T-helper 2 cell (primary cell): Measurements from ENCODE around the gene CEP19.

Experiments used
- DNase-seq, 5 experiments: peaks; one replicate each; pipeline versions ENCODE4 v3.0.0 to v3.0.0-alpha.2; 2012 to 2022

Gene CEP19

DNA sequence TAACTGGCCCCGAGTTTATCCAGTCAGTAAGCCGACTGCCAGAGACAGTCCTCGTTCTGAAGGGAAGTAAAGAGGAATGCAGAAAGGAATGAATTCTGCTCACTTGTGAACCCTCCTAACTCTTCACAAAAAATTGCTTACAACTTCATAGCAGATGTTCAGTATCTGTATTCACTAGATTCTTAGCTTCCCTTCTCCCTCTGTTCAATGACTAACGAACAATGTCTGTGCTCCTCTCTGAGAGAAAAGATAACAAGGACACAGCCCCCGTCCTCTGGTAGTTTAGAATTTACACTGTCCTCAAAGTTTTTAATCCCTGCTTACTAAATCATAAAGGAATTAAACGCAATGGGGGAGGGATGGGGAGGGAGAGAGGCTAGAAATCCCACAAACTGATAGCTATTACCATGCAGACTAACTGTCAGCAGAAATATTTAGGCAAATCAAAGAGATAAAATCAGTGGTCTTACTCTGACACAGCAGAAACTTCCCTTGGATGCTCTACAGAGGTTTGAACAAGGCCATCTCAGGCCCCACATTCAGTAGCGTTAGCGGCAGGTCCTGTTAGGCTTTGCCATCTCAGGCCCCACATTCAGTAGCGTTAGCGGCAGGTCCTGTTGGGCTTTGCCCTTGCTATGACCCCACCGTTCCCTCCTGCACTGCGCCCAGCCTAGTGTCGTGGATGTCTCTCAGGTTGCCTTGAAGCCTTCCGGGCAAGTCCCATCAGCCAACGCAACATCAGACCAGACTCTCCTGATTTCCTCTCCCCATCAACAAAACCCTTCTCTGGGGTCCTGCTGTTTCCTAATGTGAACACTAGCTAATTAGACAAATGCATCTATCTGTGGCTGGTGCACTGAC is 49.1 kb downstream of the CEP19 start:
- peak in 1 of 5 experiments; percentile 31 for DNase-seq

DNA sequence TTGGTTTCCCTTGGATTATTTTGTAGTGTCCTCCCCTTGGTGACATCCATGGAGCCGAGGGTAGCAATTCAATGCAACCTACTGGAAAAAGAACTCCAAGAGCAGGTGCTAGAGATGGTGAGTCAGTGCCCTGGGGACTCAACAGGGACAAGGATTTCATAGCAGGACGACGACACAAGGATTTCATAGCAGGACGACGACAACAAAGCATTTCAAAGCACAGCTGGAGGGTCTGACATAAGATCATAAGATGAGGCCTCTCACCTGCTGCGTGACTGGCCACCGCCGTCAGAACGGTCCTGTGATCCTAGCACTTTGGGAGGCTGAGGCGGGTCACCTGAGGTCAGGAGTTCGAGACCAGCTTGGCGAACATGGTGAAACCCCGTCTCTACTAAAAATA is 50.0 kb downstream of the CEP19 start:
- DNase-seq: no peak

DNA sequence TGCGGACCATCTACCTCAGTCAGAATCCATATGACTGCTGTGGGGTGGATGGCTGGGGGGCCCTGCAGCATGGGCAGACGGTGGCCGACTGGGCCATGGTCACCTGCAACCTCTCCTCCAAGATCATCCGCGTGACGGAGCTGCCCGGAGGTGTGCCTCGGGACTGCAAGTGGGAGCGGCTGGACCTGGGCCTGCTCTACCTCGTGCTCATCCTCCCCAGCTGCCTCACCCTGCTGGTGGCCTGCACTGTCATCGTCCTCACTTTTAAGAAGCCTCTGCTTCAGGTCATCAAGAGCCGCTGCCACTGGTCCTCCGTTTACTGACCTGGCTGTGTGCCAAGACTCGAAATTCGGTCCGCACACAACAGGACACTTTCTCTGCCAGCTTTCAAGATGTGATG is 50.6 kb downstream of the CEP19 start:
- no peak for DNase-seq

DNA sequence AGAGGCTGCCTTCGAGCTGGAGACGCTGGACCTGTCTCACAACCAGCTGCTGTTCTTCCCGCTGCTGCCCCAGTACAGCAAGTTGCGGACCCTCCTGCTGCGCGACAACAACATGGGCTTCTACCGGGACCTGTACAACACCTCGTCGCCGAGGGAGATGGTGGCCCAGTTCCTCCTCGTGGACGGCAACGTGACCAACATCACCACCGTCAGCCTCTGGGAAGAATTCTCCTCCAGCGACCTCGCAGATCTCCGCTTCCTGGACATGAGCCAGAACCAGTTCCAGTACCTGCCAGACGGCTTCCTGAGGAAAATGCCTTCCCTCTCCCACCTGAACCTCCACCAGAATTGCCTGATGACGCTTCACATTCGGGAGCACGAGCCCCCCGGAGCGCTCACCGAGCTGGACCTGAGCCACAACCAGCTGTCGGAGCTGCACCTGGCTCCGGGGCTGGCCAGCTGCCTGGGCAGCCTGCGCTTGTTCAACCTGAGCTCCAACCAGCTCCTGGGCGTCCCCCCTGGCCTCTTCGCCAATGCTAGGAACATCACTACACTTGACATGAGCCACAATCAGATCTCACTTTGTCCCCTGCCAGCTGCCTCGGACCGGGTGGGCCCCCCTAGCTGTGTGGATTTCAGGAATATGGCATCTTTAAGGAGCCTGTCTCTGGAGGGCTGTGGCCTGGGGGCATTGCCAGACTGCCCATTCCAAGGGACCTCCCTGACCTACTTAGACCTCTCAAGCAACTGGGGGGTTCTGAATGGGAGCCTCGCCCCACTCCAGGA is 51.5 kb downstream of the CEP19 start:
- no peak for DNase-seq

DNA sequence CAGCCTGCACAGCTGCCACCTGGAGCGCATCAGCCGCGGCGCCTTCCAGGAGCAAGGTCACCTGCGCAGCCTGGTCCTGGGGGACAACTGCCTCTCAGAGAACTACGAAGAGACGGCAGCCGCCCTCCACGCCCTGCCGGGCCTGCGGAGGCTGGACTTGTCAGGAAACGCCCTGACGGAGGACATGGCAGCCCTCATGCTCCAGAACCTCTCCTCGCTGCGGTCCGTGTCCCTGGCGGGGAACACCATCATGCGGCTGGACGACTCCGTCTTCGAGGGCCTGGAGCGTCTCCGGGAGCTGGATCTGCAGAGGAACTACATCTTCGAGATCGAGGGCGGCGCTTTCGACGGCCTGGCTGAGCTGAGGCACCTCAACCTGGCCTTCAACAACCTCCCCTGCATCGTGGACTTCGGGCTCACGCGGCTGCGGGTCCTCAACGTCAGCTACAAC is 52.1 kb downstream of the CEP19 start:
- DNase-seq: no peak
